NCI-H226 (cell line): ENCODE measurements around the gene KIZ.

Source experiments
- DNase-seq: peaks from one replicate; pipeline ENCODE4 v3.0.0-alpha.2; 2015

The KIZ gene

DNA sequence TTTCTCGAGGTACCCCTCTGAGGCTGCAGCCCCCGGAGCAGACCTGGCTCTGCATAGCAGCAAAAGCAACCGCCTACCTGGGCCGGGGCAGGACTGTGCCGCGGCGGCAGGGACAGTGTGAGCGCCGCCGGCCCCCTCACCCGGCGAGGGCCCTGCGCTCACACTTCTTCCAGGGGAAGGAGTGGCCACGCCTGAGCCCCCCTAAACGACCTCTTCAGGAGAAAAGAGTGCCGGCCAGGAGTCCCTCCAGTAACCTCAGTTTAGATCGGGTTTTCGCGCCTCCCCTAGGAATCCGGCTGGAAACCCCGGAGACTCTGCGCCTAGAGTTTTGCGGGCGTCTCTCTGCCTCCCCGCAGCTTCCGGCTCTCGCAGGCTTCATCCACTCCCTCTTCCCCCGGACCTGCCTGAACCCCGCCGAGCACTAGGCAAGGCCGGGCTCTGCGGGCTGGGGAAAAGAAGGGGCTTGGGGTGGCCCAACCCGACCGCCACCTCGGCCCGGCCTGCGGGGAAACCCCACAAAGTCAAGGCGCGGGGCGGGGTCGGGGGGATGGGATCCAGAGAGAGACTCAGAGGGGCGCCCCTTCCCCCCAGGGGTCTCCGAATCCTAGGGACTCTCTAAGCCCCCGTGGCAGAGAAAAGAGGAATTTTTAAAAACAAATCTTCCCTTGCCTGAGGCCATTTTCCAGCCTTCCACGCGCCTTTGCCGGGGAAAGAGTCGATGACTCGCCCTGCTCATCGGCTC lies 20.3 kb upstream of the KIZ start:
- no peak for DNase-seq

DNA sequence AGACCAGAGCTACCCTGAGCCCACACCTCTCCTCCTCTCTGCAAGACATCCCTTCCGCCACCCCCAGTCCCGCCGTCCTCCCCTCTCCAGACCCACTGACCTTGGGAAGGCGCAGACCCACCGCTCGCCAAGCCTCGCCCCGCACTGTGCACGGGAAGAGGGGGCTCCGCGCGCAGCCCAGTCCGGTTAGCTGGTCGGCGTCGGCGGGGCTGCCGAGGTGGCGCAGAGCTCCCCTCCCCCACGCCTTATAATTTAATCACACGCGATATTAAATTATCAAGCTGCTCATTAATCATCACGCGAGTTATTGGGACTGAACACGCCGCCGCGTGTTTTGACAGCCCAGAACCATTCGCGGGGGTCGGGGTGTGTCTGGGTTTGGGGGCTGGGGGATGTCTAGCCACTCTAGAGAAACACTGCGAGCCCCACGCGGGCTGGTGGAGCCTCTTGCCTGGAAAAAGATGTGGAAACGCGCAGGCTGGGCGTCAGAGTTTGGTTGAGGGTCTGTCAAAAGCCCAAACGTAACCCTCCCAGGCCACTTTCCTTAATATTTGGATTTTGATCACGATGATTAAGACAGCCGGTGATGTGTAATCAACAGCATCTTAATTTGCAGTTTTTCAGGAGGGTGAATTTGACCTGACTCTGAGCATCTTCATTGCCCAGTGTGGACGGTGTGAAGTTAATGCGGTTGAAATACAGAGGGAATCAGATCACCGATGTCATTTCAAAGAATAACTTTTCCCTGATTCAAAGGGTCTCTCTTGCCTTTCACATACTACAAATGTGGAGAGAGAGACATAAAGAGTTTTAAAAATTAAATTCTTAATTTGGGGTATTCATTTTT lies 19.5 kb upstream of the KIZ start, which contains the start of gene LINC00237:
Gene LINC00237, minus strand, starts transcription at position 188 of the 847 bp plus-strand sequence.
- no peak for DNase-seq

DNA sequence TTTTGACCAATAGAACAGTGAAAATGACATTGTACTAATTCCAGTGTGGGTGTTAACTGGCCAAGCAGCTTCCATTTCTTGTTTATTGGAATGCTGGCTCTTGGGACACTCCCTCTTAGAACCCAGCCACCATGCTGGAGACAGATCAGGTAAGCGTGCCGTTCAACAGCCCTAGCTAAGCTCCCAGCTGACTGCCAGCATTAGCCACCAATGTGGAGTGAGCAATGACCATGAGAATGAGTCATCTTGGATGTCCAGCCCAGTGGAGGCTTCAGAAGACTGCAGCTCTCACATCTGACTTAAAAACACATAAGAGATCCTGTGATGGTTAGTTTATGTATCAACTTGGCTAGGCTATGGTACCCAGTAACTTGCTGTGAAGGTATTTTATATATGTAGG lies 16.7 kb upstream of the KIZ start:
- no peak for DNase-seq

DNA sequence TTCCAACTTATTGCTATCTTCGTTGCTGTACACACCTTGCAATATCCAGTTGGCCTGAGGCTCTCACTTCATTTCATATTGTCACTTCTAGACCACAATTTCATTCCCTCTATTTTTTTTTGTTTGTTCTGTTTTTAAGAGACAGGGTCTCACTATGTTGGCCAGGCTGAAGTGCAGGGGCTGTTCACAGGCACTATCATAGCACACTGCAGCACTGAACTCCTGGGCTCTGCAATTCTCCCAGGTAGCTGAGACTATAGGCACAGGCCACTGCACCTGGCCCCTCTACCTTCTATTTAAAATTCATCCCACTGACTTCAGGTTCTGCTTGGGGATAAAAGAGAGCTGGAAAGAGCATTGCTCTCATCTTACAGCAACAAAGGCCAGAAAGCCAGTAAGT lies 15.1 kb upstream of the KIZ start:
- DNase-seq = no peak

DNA sequence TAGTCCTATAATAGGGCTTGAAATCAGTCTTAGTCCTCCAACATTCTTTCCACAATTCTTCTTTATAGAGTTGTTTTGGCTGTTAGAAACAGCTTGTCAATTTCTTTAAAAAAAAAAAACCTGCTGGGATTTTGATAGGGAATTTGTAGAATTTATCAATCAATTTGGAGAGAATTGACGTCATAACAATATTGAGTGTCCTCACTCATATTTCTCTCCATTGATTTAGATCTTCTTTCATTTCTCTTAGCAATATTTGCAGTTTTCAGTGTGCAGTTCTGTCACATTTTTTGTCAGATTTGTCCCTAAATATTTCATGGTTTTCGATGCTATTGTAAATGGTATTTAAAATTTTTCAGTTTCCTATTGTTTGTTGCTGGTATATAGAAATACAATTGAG lies 14.5 kb upstream of the KIZ start:
- no peak for DNase-seq

DNA sequence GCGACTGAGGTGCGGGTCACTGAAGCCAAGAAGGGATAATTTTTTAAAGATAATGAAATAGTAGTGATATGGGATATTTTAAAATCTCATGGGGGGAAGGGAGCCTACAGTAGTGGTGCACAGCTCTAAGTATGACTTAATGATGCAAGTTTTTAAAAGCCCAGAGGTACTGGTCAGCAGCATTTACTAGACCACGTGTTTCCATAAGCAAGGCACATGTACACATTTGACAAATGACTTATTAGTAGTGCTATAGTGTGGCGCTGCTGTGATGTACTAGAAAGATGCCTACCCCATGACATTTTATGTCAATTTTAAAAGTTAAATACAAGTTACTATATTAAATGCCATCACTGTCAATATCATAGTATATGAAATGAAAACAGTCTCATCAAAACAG lies 12.2 kb upstream of the KIZ start:
- no peak for DNase-seq

DNA sequence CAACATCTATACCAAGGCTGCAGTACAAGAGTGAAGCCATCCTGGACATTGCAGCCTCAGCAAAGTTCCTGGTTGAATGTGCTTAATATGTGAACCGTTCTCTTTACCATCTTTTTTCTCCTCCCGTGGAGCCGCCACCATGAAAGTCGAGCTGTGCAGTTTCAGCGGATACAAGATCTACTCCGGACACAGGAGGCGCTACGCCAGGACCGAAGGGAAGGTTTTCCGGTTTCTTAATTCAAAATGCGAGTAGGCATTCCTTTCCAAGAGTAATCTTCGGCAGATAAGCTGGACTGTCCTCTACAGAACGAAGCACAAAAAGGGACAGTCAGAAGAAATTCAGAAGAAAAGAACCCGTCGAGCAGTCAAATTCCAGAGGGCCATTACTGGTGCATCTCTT lies 11.3 kb upstream of the KIZ start:
- DNase-seq = no peak

DNA sequence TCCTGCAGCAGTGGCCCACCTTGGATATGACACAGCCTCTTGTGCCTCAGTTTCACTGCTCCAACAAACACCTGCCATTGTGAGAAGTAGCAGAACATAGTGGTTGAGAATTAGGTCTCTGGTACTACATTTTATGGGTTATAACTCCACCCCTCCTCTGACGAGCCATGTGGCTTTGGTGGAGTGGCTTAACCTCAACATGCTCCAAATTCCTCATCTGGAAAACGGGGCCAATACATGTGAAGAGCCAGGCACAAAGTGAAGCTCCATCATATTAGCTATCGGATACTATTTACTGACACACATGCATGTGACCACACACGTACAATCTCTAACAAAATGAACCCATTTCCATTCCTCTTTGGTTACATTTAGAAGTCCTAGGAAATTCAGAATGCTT lies 8.4 kb upstream of the KIZ start:
- no peak for DNase-seq

DNA sequence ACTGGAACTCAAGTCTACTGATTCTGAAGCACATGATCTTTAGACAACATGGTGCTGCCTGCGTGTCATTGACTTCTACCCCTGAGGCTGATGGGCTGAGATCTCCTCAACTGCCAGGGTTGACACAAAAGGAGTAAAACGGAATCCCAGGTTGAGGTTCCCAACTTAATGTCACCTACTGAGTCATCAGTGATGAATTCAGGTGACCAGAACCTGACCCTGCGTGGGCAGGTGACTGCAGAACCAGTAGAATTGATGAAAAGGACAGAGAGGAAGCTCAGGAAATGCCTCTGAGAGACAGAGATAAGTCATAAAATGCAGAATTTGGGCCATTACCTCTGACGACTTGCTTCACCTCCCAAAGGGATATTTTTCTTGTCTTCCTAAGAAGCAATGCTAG lies 7.7 kb upstream of the KIZ start:
- DNase-seq = no peak

DNA sequence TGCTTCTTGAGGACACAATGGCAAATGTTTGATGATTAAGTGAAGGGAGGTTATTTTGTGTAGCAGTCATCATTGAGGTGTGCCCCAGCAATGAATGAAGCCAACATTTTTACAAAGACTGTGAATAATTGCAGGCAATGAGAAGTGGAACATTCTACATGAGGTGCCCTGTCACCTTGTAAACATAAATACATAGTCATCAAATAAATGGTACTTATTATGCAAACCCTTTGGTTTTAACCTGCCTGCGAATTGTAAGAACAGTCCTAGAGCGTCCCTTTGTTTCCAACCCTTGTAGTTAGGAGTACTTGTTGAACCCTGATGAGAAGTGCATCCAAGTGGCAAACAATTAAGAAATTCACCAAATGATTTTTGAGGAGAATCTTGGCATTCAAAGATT lies 7.1 kb upstream of the KIZ start:
- no peak for DNase-seq

DNA sequence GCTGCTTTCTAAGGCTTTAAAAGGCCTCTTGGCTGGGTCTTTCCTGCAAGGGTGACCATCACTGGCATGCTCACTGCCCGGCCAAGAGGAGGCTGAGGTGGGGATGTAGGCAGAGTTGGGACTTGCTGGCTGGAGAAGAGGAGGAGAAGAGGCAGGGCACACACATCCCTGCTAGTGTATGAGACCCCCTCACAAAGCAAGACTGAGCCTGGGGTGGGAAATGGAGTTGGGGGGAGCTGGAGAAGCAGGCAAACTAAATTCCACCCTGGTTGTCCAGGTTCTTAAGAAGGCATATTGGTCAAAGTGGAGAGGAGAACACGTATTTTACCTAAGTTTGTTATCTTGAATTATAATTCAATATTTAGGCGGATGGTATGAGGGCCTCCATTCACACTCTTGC lies 1.7 kb upstream of the KIZ start:
- no peak for DNase-seq

DNA sequence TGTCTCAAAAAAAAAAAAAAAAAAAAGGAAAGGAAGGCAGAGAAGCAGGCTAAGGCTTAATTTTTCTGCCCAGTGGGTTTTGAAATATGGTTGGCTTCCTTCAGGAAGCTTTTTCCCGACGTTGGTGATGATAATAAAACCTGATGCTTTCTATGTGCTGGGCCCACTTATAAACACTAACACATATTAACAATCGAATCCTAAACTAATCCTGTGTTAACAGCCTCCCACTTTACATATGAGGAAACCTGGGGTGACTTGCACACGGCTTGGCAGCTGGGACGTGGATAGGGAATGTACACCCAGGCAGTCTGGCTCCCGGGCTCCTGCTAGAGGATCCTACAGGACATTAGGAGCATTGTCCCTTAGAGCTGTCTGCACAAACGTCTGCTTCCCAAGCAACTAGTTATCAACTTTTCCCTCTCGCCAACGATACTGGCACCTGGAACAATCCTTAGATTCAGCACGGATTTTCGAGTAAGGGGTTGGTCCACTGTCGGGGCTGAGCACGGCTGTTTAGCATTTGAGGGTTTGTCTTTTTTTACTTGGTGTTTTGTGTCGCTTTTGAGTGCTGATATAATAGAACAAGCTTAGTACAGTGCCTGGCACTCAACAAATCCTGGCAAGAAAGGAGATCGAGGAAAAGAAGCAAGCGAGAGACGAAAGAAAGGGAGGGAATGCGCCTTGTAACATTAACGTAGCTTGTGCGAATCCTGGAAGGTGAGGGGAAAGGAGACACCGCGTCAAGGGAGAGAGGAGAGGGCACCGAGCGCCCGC lies 622 bp upstream of the KIZ start:
- DNase-seq = no peak

DNA sequence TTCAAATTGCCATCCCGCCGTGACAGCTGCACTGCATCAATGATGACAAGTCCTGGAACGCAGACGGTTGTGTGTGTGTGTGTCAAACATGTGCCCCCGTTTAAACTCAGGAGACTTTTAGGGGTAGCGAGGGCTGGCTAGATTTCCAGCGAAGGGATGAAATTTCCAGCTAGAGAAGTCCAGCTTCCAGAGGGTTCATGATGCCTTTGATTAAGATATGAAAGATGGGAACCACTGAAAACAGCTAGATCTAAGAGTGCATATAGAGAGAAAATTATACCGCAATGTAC lies 644 bp downstream of the KIZ start:
- no peak for DNase-seq

DNA sequence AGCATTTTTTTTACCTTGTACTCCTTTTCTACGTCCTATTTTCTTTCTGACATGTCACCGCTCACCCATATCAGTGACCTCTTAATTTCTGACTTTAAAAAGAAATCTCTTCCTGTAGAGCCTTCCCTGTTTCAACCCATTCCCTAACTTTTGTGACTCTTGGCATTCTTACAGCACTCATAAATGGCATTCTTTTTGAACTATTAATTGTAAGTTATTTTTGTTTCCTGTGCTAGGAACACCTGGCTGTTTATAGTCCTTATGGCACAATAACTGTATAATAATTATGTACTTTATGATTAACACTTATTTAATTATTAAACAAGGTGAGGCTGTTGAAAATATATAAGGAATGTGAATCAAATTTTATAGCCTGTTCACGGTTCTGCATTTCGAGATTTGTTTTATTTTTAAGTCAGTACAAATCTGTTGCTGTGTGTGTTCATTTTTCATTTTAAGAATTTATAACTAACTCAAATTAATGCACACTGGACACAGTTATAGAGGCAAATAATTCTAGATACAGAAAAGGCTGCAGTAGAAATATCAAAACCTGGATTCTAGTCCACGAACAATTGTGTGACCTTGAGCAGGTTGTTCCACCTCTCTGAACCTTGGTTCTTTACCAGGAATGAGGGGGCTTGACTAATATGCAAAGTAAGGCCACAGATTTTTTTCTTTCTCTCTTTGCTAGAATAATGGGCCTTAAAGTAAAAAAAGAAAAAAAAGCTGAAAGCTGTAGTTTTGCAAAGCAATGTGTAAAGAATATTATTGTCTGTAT lies 1.5 kb downstream of the KIZ start:
- DNase-seq = no peak

DNA sequence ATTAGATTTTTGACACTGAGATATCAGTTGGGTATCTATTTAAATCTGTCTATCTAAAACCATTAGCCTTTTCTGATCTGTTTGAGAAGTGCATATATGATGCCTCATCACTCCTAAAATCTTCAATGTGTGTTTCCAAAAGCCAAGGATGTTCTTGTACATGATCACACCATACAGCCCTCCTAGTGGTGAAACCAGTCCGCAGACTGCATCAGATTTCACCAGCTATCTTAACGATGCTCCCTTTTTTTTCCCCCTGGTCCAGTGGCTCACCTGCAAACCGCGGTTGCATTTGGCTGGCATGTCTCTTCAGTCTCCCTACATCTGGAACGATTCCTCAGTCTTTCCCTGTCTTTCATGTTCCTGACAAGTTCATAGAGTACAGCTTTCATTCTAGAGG lies 4.0 kb downstream of the KIZ start:
- no peak for DNase-seq

DNA sequence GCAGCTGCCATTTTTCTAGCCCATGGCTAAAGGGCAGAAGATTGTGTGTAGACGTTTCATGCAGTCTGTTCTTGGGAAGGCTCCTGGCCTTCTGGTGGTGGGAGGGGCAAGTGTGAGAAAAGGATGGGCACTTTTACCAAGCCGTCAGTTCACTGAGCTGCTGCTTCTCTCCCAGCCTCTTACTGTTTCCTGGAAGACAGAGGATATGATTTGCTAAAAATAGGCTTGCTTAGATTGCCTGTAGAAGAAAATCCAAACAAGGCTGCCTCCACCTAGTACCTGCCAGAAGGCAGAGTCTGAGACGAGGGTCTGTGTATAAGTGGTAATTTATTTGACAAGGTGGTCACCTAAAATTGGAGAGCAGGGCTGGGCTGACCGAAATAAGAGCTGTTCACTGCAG lies 7.5 kb downstream of the KIZ start:
- DNase-seq = no peak

DNA sequence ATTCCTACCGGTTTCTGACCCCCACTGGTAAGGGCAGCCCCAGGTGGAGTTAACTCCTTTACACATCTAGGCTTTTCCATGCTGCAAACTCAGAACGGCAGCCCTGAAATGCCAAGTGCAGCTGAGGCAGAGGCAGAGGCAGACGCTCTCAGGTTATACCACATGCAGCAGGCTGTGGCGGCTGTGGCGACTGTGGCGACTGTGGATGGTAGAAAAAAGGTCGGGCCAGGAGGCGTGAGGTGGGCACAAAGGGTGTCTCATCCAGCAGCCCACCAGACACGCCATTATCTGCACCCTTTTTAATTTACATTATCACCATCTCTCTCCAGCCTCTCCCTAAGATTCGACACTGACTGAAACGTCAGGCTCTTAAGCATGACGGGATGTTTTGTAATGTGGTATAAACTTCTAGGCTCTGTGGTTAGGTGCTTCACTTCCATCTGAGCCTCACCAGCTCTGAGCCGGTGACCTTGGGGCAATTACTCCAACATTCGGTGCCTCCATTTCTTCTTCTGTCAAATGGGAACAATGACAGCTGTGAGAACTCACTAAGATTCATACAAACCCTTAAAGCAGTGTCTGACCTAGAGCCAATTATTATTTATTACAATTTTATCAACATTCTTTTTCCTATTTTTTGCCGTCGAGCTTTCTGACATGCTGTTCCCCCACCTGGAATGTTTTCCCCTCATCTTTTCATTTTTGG lies 8.2 kb downstream of the KIZ start:
- no peak for DNase-seq

DNA sequence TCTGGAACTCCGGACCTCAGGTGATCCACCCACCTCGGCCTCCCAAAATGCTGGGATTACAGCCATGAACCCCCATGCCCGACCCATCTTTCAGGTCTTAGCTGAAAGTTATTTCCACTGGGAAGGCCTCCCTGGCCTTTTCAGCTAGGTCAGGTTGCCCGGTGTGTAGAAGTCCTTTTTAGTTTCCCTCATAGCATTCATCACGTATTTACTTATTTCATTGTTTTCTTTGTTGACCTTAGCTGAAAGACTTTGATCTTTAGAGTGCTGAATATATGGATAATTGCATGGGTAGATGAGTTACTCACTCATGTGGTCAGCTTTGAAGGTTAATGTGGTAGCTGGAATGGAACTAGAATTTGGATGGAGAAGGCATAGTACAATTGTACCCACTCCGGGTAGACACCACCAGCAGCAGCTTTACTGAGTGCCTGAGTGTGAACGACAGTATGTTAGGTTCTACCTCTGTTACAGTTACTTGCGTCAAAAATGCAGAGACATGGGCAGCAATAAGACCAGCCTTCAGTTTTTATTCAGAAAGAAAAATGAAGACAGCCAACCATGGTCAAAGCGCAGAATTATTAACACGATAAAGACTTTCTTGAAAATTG lies 9.1 kb downstream of the KIZ start:
- DNase-seq = no peak

DNA sequence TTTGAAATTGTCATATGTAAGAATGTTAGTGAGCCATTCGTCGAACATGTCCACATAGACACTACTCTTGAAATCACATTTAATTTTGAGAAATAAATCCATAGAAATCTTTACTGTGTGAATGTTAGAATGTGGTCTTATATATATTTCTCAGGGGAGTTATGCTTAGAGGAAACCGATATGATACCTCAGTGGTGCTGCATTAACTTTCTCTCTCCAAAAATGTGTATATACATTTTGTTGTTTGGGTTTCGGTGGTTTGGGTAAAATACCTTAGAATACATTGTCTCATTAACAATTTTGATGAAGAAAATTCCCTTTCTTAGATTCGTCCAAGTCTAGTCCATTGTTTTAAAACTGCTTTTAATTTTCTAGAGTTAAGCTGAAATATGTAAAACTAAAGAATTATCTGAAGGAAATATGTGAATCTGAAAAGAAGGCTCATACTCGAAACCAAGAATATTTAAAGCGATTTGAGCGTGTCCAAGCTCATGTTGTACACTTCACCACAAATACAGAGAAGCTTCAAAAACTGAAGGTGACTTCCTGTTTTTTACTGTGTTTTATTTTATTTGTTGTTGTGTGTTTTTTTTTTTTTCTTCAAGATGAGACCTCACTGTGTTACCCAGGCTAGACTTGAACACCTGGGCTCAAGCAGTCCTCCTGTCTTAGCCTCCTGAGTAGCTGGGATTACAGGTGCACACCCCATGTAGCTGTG lies 10.3 kb downstream of the KIZ start:
- no peak for DNase-seq

DNA sequence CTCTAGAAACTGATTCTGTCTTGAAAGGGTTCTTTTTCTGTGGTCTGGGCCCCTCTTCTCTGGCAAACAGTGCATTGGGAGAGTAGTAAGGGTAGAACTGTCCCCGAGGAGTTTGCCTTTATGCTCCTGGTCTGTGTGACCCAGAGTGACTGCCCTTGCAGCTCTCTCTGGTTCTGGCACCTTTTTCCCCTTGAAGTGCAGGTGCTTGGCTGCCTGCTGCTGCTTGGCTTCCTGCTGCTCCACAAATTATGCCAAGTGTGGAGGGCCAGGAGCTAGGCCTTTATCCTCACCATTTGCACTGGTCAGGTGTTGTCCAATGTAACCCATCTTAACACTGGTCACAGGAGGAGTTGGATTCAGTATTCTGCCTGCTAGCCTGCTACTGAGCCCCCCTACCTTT lies 11.2 kb downstream of the KIZ start:
- no peak for DNase-seq

DNA sequence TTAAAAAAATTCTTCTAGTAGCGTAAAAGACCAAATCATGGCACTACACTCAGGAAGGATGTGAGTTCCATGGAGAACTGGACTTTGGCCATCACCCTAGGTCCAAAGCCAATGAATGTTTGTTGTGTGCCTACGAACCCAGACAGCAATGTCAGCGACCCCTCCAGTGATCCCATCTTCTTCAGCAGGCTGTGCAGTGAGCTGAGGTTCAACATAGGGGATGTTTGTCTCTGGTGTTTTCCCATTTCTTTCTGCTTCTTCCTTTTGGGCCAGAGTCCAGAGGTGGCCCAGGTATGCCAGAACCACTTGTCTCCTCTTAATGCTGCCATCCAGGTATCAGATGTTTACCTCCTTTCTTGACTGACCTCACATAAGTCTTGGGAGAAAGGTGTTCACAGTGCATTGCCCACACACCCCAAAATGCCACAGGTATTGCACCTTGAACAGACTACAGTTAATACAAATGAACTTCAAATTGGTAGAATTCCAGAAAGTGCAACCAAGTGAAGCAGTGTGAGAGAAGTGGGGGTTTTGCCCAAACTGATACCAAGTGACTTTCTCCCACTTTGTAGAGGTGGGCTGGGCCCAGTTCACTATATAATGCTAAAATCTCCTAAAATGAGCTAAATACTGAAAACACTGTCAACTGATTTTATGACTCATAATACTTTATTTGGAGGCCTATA lies 14.1 kb downstream of the KIZ start:
- DNase-seq = no peak
